GM19351 (cell line): ENCODE results near the gene NPIPB2.

Experiments used
- ATAC-seq: cut with Tn5 transposase; IDR thresholded peaks from one replicate; pipeline ENCODE4 v1.9.1; 2021; ENCODE audit warnings: mild to moderate bottlenecking, moderate library complexity; ENCODE audit not compliant: unreplicated experiment

The NPIPB2 gene

GRCh38 chr16:11907160-11907970 is 34.5 kb downstream of the NPIPB2 start:
- ATAC-seq, result no peak

- no peak for ATAC-seq
Observed at GRCh38 chr16:11903906-11904305, 37.9 kb downstream of the NPIPB2 start.

- no peak for ATAC-seq
Observed at GRCh38 chr16:11901091-11901490, 40.8 kb downstream of the NPIPB2 start.

- ATAC-seq, result no peak
Observed at GRCh38 chr16:11896486-11897176, 45.2 kb downstream of the NPIPB2 start.

- no peak for ATAC-seq
Observed at GRCh38 chr16:11893571-11893970, 48.3 kb downstream of the NPIPB2 start.

GRCh38 chr16:11892761-11893160 is 49.1 kb downstream of the NPIPB2 start:
- ATAC-seq, result no peak

GRCh38 chr16:11890231-11890965 is 51.4 kb downstream of the NPIPB2 start:
- no peak for ATAC-seq

GRCh38 chr16:11886881-11887280 is 55.0 kb downstream of the NPIPB2 start:
- ATAC-seq, result no peak

- ATAC-seq, result no peak
Observed at GRCh38 chr16:11884035-11884434, 57.8 kb downstream of the NPIPB2 start.

- no peak for ATAC-seq
Observed at GRCh38 chr16:11880007-11880406, 61.8 kb downstream of the NPIPB2 start.

GRCh38 chr16:11877374-11877773 is 64.5 kb downstream of the NPIPB2 start:
- no peak for ATAC-seq
